Heart left ventricle (tissue), 13 donors: Measurements from ENCODE around the gene SQOR.

Source experiments
- POLR2A ChIP-seq, 2 donors: fragments of 450-650 bp; IDR thresholded peaks; one replicate each; pipeline ENCODE4 v1.6.1; 2017; ENCODE audit warnings: antibody characterized with exemption in 2 of 2, mild to moderate bottlenecking in 2 of 2, moderate library complexity in 2 of 2
- TF ChIP-seq, protein P1 (sequence below), 12 donors: fragments of 200-600 bp; sonication (generic) in 4 of 12; IDR thresholded peaks; one replicate each; pipeline versions ENCODE4 v1.5.0 to v1.8.0; 2018 to 2022; ENCODE audit warnings: antibody characterized with exemption in 12 of 12, mild to moderate bottlenecking in 5 of 12
- donor health status: ischemic (EF 13 %, LVEDD 7.1; RV severe dilation, severe dysfunction).
- donor health status: DM: no; HTN: yes; CAD: no.
- donor health status: DM: no; HTN: no; CAD: no.
- donor health status: ischemic (EF 25% LVEDD 6.9; RV normal size, moderate dysfunction).
- donor health status: ischemic (EF 25% LVEDD 5.7; RV mildly dilated, moderate dysfunction).
- donor health status: ischemic (EF 35%, LVEDD 5.7; RV mildly dilated, moderate dysfunction).
- donor health status: nonischemic (EF 11% LVEDD 7.7; RV severe dilation, severe dysfunction).
- donor health status: DM: yes; HTN: yes; CAD: no.
- donor health status: PGD.
- donor health status: ischemic (EF 29% LVEDD 5.4; RV normal size, mild dysfunction).
- donor health status: nonischemic (EF 23%, LVEDD 6.1; RV moderate dilation, normal function).

DNA sequence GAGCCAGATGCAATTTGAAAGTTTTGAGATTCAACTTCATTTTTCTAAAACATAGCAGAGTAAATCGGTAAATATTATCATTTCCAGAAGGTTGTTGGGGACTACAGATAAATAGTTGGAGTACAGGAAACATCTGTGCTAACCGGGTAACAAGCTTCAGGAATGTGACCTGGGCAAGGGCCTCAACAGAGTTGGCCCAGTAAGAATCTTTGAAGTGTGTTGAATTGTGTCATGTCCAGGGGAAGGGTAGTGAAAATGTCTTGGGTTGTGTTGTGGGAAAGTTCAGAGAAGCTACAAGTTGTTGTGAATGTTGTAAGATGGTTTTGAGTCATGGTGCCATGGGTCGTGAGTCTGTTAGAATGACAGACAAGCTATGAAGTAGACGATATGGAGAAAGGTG is 35.7 kb downstream of the SQOR start:
- TF ChIP-seq POLR2A (IDR thresholded peaks at IDR 0.05) = no peak
- TF ChIP-seq, protein P1, sequence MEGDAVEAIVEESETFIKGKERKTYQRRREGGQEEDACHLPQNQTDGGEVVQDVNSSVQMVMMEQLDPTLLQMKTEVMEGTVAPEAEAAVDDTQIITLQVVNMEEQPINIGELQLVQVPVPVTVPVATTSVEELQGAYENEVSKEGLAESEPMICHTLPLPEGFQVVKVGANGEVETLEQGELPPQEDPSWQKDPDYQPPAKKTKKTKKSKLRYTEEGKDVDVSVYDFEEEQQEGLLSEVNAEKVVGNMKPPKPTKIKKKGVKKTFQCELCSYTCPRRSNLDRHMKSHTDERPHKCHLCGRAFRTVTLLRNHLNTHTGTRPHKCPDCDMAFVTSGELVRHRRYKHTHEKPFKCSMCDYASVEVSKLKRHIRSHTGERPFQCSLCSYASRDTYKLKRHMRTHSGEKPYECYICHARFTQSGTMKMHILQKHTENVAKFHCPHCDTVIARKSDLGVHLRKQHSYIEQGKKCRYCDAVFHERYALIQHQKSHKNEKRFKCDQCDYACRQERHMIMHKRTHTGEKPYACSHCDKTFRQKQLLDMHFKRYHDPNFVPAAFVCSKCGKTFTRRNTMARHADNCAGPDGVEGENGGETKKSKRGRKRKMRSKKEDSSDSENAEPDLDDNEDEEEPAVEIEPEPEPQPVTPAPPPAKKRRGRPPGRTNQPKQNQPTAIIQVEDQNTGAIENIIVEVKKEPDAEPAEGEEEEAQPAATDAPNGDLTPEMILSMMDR (IDR thresholded peaks at IDR 0.05) = no peak
